Liver (tissue), 9 donors: ENCODE measurements around the gene CHL1. TPM values are rescaled to one million over a fixed set of nuclear protein-coding genes. Genes with fewer than 3 reads are reported as not detected.

Experiments used
- DNase-seq: peaks from one replicate; pipeline ENCODE4 v3.0.0-alpha.2; 2017; ENCODE audit warnings: low spot score
- H3K27ac ChIP-seq, 2 donors: one replicate each; pipeline ENCODE4 v1.7.0; 2013; ENCODE audit warnings: inconsistent platforms in 2 of 2, low read length in 2 of 2, control low read depth in 1 of 2, low read depth in 1 of 2, mild to moderate bottlenecking in 1 of 2
- H3K27me3 ChIP-seq, 4 donors: one replicate each; pipeline versions ENCODE4 v1.6.1 to v1.7.0; 2013; ENCODE audit warnings: low read length in 3 of 4, inconsistent platforms in 1 of 4, mild to moderate bottlenecking in 1 of 4, moderate library complexity in 1 of 4; ENCODE audit not compliant: control insufficient read depth in 4 of 4, insufficient read depth in 4 of 4
- H3K36me3 ChIP-seq, 4 donors: one replicate each; pipeline versions ENCODE4 v1.6.1 to v1.7.0; 2013; ENCODE audit warnings: low read length in 3 of 4, mild to moderate bottlenecking in 3 of 4, low read depth in 1 of 4, moderate library complexity in 1 of 4; ENCODE audit not compliant: control insufficient read depth in 4 of 4, insufficient read depth in 3 of 4
- H3K4me1 ChIP-seq, 4 donors: one replicate each; pipeline versions ENCODE4 v1.6.1 to v1.7.0; 2013; ENCODE audit warnings: low read length in 3 of 4, mild to moderate bottlenecking in 3 of 4, moderate library complexity in 1 of 4; ENCODE audit not compliant: control insufficient read depth in 4 of 4, insufficient read depth in 4 of 4
- H3K4me3 ChIP-seq, 3 donors: one replicate each; pipeline versions ENCODE4 v1.6.1 to v1.7.0; 2013; ENCODE audit warnings: low read length in 3 of 3, control low read depth in 1 of 3, low read depth in 1 of 3, mild to moderate bottlenecking in 1 of 3
- H3K9ac ChIP-seq, 2 donors: one replicate each; pipeline ENCODE4 v1.7.0; 2013; ENCODE audit warnings: low read length in 2 of 2, mild to moderate bottlenecking in 2 of 2, moderate library complexity in 2 of 2, control low read depth in 1 of 2, low read depth in 1 of 2
- H3K9me3 ChIP-seq, 4 donors: one replicate each; pipeline versions ENCODE4 v1.6.1 to v1.7.0; 2013; ENCODE audit warnings: low read length in 3 of 4; ENCODE audit not compliant: control insufficient read depth in 4 of 4
- ATF3 ChIP-seq: IDR thresholded peaks from 2 replicates; pipeline ENCODE4 v1.6.1; 2016; ENCODE audit warnings: antibody characterized with exemption
- CTCF ChIP-seq: fragments of 150-350 bp; IDR thresholded peaks from 2 replicates; pipeline ENCODE4 v1.5.1; 2017; ENCODE audit warnings: improper control_type of control experiment, low read depth, low read length; ENCODE audit not compliant: missing input control
- EGR1 ChIP-seq, 2 donors: IDR thresholded peaks; 2 replicates each; pipeline ENCODE4 v1.6.1; 2016 to 2018; ENCODE audit warnings: antibody characterized with exemption in 2 of 2, low read depth in 2 of 2
- FOXA1 ChIP-seq: IDR thresholded peaks from 2 replicates; pipeline ENCODE4 v1.6.1; 2016; ENCODE audit warnings: antibody characterized with exemption
- FOXA2 ChIP-seq: IDR thresholded peaks from 2 replicates; pipeline ENCODE4 v1.6.1; 2016; ENCODE audit warnings: antibody characterized with exemption
- GABPA ChIP-seq, 2 donors: IDR thresholded peaks in 1 of 2; conservative IDR thresholded peaks in 1 of 2; 2 replicates each; pipeline ENCODE4 v1.6.1; 2016; ENCODE audit warnings: antibody characterized with exemption in 2 of 2, mild to moderate bottlenecking in 1 of 2, moderate library complexity in 1 of 2
- HNF4A ChIP-seq, 2 donors: conservative IDR thresholded peaks; 2 replicates each; pipeline ENCODE4 v1.6.1; 2016; ENCODE audit warnings: antibody characterized with exemption in 2 of 2, mild to moderate bottlenecking in 2 of 2
- HNF4G ChIP-seq: IDR thresholded peaks from 2 replicates; pipeline ENCODE4 v1.6.1; 2016; ENCODE audit warnings: antibody characterized with exemption
- JUND ChIP-seq, 2 donors: IDR thresholded peaks; 2 replicates each; pipeline ENCODE4 v1.6.1; 2016; ENCODE audit warnings: antibody characterized with exemption in 2 of 2
- MAX ChIP-seq: IDR thresholded peaks from 2 replicates; pipeline ENCODE4 v1.6.1; 2016; ENCODE audit warnings: antibody characterized with exemption
- NR2F2 ChIP-seq: IDR thresholded peaks from 2 replicates; pipeline ENCODE4 v1.6.1; 2016; ENCODE audit warnings: antibody characterized with exemption
- RAD21 ChIP-seq, 2 donors: IDR thresholded peaks; 2 replicates each; pipeline ENCODE4 v1.6.1; 2016; ENCODE audit warnings: antibody characterized with exemption in 2 of 2, mild to moderate bottlenecking in 2 of 2
- RXRA ChIP-seq, 2 donors: IDR thresholded peaks; 2 replicates each; pipeline ENCODE4 v1.6.1; 2017 to 2018; ENCODE audit warnings: antibody characterized with exemption in 2 of 2, mild to moderate bottlenecking in 1 of 2
- SP1 ChIP-seq: IDR thresholded peaks from 2 replicates; pipeline ENCODE4 v1.6.1; 2018; ENCODE audit warnings: antibody characterized with exemption, mild to moderate bottlenecking
- TAF1 ChIP-seq: conservative IDR thresholded peaks from 2 replicates; pipeline ENCODE4 v1.6.1; 2016; ENCODE audit warnings: antibody characterized with exemption, mild to moderate bottlenecking
- YY1 ChIP-seq: IDR thresholded peaks from 2 replicates; pipeline ENCODE4 v1.6.1; 2016; ENCODE audit warnings: antibody characterized with exemption, mild to moderate bottlenecking
- ZBTB33 ChIP-seq: IDR thresholded peaks from 2 replicates; pipeline ENCODE4 v1.6.1; 2016; ENCODE audit warnings: antibody characterized with exemption
- WGBS: extraction: QIAGEN DNeasy Blood & Tissue Kit; methylation state at CpG from one replicate; pipeline ENCODE4 v1.1.7; 2013; 5-methylcytosine and 5-hydroxymethylcytosine counted together
- polyA plus RNA-seq, 2 donors: library from polyadenylated mRNA; stranded (reverse) in 1 of 2; unstranded in 1 of 2; fragments of 200-250 nt in 1 of 2; fragments of >200 nt in 1 of 2; fragmentation: Nextera tagmentation in 1 of 2; extraction: Ambion mirVana in 1 of 2; gene quantifications; one replicate each; pipeline versions ENCODE4 v1.2.1 to v1.2.3, GENCODE V29; 2013 to 2015
- total RNA-seq, 2 donors: library from RNA; depleted of rRNA; stranded (reverse); fragments of >200 nt; gene quantifications; one replicate each; pipeline ENCODE4 v1.2.3, GENCODE V29; 2014
- donor health status: healthy.
- donor health status: healthy.
- donor health status: healthy.
- donor health status: healthy.
- donor health status: healthy.

Gene CHL1
- total and polyA plus RNA-seq, 4 donors = 0.03 to 8.1 (median 0.66) TPM

GRCh38 chr3:440826-441225, 244.3 kb downstream of the CHL1 start (continued):
- no peak for TF ChIP-seq CTCF
- TF ChIP-seq MAX = no peak
- TF ChIP-seq RXRA (IDR thresholded peaks at IDR 0.05) = no peak
- no peak for TF ChIP-seq TAF1
- TF ChIP-seq YY1 = no peak
- TF ChIP-seq FOXA2 = no peak
- TF ChIP-seq JUND (IDR thresholded peaks at IDR 0.05) = no peak
- no peak for TF ChIP-seq NR2F2
- TF ChIP-seq HNF4A (conservative IDR thresholded peaks at IDR 0.05) = no peak
- no peak for TF ChIP-seq SP1
- TF ChIP-seq ATF3 = no peak

GRCh38 chr3:445960-446359, 249.4 kb downstream of the CHL1 start:
- Histone ChIP-seq H3K4me1 (no peaks in the 10 kb centered on the region), H3K36me3 (no peaks in the 10 kb centered on the region), H3K4me3 (no peak overlapping the region), H3K27ac (no peak overlapping the region), H3K27me3 (peaks cover 0 to 7% (median under 1%) of the 10 kb centered on the region in 4 donors), H3K9ac (no peak overlapping the region), H3K9me3 (peaks cover 0 to 3% (median under 1%) of the 10 kb centered on the region in 4 donors)
- TF ChIP-seq GABPA (IDR thresholded peaks at IDR 0.05 in 1 of 2, conservative IDR thresholded peaks at IDR 0.05 in 1 of 2) (no peak), RAD21 (IDR thresholded peaks at IDR 0.05) (no peak), HNF4G (no peak), YY1 (no peak), JUND (IDR thresholded peaks at IDR 0.05) (no peak), SP1 (no peak), MAX (no peak), HNF4A (conservative IDR thresholded peaks at IDR 0.05) (no peak), CTCF (no peak), FOXA1 (no peak), EGR1 (IDR thresholded peaks at IDR 0.05; ENCODE audit: low read depth in 2 of 2) (no peak), ATF3 (no peak), FOXA2 (no peak), ZBTB33 (no peak)
- 62% methylated on average over 2 of the region's 2 CpGs for WGBS
- no peak for DNase-seq
